Activated naive CD4-positive, alpha-beta T cell treated with anti-CD3 and anti-CD28 coated beads for 36 hours (primary cell): Measurements from ENCODE around the gene PROM1. TPM values are rescaled to one million over a fixed set of nuclear protein-coding genes. Genes with fewer than 3 reads are reported as not detected.

Experiments used
- CTCF ChIA-PET: fragments of 350-600 bp; sonication (Branson Sonifier 250); formaldehyde crosslinking; loops from one replicate; lab custom pipeline; 2021; ENCODE audit warnings: antibody characterized with exemption; lab: Charles Lee
- DNase-seq: peaks from one replicate; pipeline ENCODE4 v3.0.0-alpha.2; 2020
- H3K27ac Mint-ChIP-seq: one replicate; pipeline ENCODE4 v1.8.0; 2021; ENCODE audit warnings: mild to moderate bottlenecking, mixed read lengths
- H3K27me3 Mint-ChIP-seq: one replicate; pipeline ENCODE4 v1.8.0; 2021; ENCODE audit warnings: low read depth, mixed read lengths
- H3K36me3 Mint-ChIP-seq: one replicate; pipeline ENCODE4 v1.8.0; 2021; ENCODE audit warnings: low read depth, mixed read lengths
- H3K4me1 Mint-ChIP-seq: one replicate; pipeline ENCODE4 v1.8.0; 2021; ENCODE audit warnings: low read depth, mixed read lengths
- H3K4me3 Mint-ChIP-seq: one replicate; pipeline ENCODE4 v1.8.0; 2021; ENCODE audit warnings: mild to moderate bottlenecking, moderate library complexity, mixed read lengths
- H3K9me3 Mint-ChIP-seq: one replicate; pipeline ENCODE4 v1.8.0; 2021; ENCODE audit warnings: mixed read lengths
- intact Hi-C: fragments of 100-400 bp; cut with micrococcal nuclease; formaldehyde crosslinking; loops from one replicate; pipeline ENCODE4 v1.15.1; 2023
- total RNA-seq, 2 experiments: library from RNA; stranded (reverse); gene quantifications; one replicate each; pipeline ENCODE4 v1.2.3, GENCODE V29; 2021

PROM1 gene
- total RNA-seq, 2 experiments from 2014 or later, result 0.05 to 0.10 TPM

GRCh38 chr4:16077786-16078185 is 6.0 kb downstream of the PROM1 start:
- H3K27ac Mint-ChIP-seq, result no peak overlapping the region
- H3K4me1 Mint-ChIP-seq, result peaks cover 15% of the 10 kb centered on the region
- no peak for DNase-seq
- CTCF ChIA-PET, result no interaction called here
- H3K36me3 Mint-ChIP-seq, result no peaks in the 10 kb centered on the region
- no peaks in the 10 kb centered on the region for H3K9me3 Mint-ChIP-seq
- H3K4me3 Mint-ChIP-seq, result no peak overlapping the region
- intact Hi-C loops, result no loop called here
- H3K27me3 Mint-ChIP-seq, result peaks cover 53% of the 10 kb centered on the region

DNA sequence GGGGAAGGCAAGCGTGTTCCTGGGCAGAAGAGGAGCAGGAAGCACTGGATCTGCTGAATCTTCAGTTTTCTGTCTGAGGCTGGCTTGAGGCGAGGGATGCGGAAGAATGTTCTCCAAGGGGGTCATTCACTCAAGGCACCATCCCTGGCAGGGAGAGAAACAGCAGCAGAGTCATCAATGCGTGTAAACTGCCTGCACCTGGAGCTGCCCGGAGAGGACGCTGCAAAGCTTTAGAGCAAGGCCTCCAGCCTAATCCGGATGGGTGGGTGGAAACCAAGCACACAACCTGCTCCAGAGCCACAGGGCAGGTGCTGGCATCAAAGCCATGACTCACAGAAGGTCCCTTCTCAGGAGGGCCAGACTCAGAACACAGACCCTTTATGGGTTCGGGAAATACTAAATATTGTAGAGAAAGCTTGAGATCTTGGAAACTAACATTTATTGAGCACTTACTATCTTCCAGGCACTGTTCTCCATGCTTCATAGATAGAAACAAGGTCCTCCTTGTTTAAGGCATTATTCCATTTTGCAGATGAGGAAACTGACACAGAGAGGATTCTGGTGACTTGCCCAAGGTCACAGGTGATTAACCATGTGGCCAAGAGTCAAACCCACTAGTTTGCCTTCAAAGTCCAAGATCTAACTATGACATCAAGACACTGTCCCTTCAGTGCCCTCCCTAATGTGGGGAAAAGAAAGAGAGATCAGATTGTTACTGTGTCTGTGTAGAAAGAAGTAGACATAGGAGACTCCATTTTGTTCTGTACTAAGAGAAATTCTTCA is 7.7 kb downstream of the PROM1 start:
- no peaks in the 10 kb centered on the region for H3K9me3 Mint-ChIP-seq
- H3K27ac Mint-ChIP-seq, result no peak overlapping the region
- H3K27me3 Mint-ChIP-seq, result peaks cover 48% of the 10 kb centered on the region
- DNase-seq, result no peak
- H3K4me3 Mint-ChIP-seq, result no peak overlapping the region
- intact Hi-C loops, result no loop called here
- no peaks in the 10 kb centered on the region for H3K36me3 Mint-ChIP-seq
- CTCF ChIA-PET, result no interaction called here
- peaks cover 8% of the 10 kb centered on the region for H3K4me1 Mint-ChIP-seq

DNA sequence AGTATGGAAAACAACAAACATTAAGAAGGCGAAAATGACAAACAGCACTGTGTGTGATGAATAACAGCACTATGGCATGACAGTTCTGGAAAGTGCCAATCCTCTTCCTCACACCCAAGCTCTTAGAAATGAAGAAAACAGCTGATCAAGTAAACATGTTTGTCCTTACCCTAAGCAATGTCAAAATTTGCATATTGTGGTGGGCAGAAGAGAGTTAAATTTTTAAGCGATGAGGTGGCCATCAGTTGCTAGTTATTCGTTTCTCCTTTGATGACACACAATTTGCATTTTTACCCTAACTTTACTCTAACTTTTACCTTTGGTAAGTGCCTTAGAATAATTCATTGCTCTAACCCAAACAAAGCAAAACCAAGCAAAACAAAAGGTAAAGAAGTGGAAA is 8.8 kb downstream of the PROM1 start:
- intact Hi-C loops, result no loop called here
- Mint-ChIP-seq H3K4me1 (peaks cover 8% of the 10 kb centered on the region), H3K36me3 (no peaks in the 10 kb centered on the region), H3K27me3 (peaks cover 50% of the 10 kb centered on the region), H3K9me3 (no peaks in the 10 kb centered on the region), H3K4me3 (no peak overlapping the region), H3K27ac (no peak overlapping the region)
- CTCF ChIA-PET, result no interaction called here
- DNase-seq, result no peak

DNA sequence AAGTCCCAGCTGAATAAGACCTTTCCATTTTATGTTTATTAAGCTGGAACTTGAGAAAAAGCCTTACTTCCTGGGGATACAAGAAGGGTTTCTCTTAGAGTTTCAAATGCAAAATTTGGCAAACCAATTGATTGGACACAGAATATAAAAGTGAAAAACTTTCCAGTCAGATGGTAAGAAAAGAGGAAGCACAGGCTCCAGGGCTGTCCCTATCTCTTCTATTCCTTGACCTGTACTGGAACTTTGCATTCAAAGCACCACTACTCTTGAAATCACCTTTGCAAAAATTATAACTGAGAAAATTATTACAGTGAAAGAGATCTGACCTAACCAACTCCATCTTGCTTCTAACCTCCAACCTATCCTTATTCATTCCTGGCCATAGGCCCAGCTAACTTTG is 11.7 kb downstream of the PROM1 start:
- H3K4me1 Mint-ChIP-seq, result peaks cover 2% of the 10 kb centered on the region
- no peaks in the 10 kb centered on the region for H3K36me3 Mint-ChIP-seq
- H3K9me3 Mint-ChIP-seq, result no peaks in the 10 kb centered on the region
- no peak overlapping the region for H3K27ac Mint-ChIP-seq
- intact Hi-C loops, result no loop called here
- CTCF ChIA-PET, result no interaction called here
- DNase-seq, result no peak
- no peak overlapping the region for H3K4me3 Mint-ChIP-seq
- peaks cover 29% of the 10 kb centered on the region for H3K27me3 Mint-ChIP-seq

DNA sequence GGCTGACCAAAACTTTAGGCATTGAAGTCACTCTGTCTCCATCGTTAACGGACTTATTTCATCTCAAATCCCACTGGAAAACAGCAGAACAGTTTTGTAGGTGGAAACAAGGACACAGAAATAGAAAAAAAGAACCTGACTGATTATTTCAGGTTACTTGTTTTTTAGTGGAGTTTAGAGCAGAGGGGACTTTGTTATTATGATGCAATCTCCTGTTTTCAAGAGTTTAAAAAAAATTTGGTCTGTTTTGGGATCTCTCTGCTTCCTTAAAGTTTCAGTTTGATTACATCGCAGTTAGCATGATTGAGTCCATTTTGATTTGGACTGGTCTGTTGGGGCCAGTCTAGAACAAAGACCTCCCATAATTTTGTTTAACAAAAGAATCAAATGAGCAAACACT is 13.6 kb downstream of the PROM1 start:
- Mint-ChIP-seq H3K4me1 (peaks cover 2% of the 10 kb centered on the region), H3K27me3 (peaks cover 24% of the 10 kb centered on the region), H3K27ac (no peak overlapping the region), H3K9me3 (no peaks in the 10 kb centered on the region), H3K36me3 (no peaks in the 10 kb centered on the region), H3K4me3 (no peak overlapping the region)
- no peak for DNase-seq
- CTCF ChIA-PET, result interaction anchor here (1.6 kb wide), 1 partner anchor 12 kb away, joined by 3 read pairs; no protein-coding TSS in a partner anchor
- intact Hi-C loops, result no loop called here

- peaks cover 7% of the 10 kb centered on the region for H3K4me1 Mint-ChIP-seq
- CTCF ChIA-PET, result no interaction called here
- no peak for DNase-seq
- H3K4me3 Mint-ChIP-seq, result no peak overlapping the region
- H3K27ac Mint-ChIP-seq, result no peak overlapping the region
- peaks cover 17% of the 10 kb centered on the region for H3K27me3 Mint-ChIP-seq
- intact Hi-C loops, result no loop called here
- H3K36me3 Mint-ChIP-seq, result no peaks in the 10 kb centered on the region
- H3K9me3 Mint-ChIP-seq, result peaks cover 5% of the 10 kb centered on the region
These were observed 16.3 kb downstream of the PROM1 start for GRCh38 chr4:16067515-16067914.

DNA sequence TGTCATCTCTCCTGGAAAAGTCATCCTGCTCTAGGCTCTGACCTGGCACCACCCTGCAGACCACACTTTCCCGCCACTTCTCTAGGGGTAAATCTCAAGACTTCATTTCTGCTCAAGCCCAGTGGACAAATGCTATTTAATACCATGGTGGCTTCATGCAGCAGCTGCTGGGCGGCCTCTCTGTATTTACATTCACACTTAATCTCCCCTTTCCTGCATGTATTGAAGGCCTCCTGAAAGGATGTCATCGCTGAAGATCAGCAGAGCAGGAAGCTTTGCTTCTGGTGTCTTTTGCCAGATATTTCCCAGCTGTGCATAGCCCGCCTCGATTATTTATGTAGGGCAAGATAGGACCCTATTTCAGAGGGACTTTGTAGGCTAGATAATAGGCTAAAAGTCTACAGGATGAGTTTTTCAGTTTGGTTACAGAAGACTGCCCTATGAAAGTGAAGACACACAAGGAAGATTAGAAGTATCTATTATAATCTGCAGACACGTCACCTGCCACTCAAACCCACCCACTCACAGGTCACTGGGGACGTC is 17.2 kb downstream of the PROM1 start:
- no peaks in the 10 kb centered on the region for H3K36me3 Mint-ChIP-seq
- no peak for DNase-seq
- no peak overlapping the region for H3K27ac Mint-ChIP-seq
- H3K27me3 Mint-ChIP-seq, result peaks cover 14% of the 10 kb centered on the region
- CTCF ChIA-PET, result no interaction called here
- peaks cover 5% of the 10 kb centered on the region for H3K9me3 Mint-ChIP-seq
- no peak overlapping the region for H3K4me3 Mint-ChIP-seq
- H3K4me1 Mint-ChIP-seq, result peaks cover 5% of the 10 kb centered on the region
- intact Hi-C loops, result no loop called here

- H3K27ac Mint-ChIP-seq, result no peak overlapping the region
- intact Hi-C loops, result no loop called here
- H3K4me3 Mint-ChIP-seq, result no peak overlapping the region
- peaks cover 5% of the 10 kb centered on the region for H3K27me3 Mint-ChIP-seq
- CTCF ChIA-PET, result interaction anchor here (1.0 kb wide), 1 partner anchor 35 kb away, joined by 3 read pairs; no protein-coding TSS in a partner anchor
- H3K36me3 Mint-ChIP-seq, result no peaks in the 10 kb centered on the region
- DNase-seq, result no peak
- H3K9me3 Mint-ChIP-seq, result peaks cover 5% of the 10 kb centered on the region
- peaks cover 5% of the 10 kb centered on the region for H3K4me1 Mint-ChIP-seq
These were observed 18.8 kb downstream of the PROM1 start for GRCh38 chr4:16065066-16065465.

DNA sequence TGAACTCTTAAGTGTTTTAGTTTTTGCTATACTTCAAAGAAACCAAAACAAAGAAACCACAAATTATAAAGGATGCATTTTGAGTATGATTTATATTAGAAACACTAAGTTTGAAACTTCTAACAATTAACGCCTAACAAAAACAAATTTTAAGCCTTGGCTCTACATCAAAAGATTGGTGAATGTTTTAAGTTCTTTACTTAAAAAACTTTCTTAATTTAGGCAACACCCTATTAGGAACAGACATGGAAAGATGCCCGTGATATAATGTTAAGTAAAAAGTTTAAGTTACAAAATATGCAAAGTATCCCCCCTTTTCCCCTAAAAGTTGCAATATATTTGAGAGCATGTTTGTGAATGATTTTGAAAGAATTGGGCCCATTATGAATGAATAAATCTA is 21.2 kb downstream of the PROM1 start:
- peaks cover 5% of the 10 kb centered on the region for H3K4me1 Mint-ChIP-seq
- no peak overlapping the region for H3K27ac Mint-ChIP-seq
- CTCF ChIA-PET, result no interaction called here
- intact Hi-C loops, result no loop called here
- H3K9me3 Mint-ChIP-seq, result peaks cover 5% of the 10 kb centered on the region
- no peak for DNase-seq
- peaks cover 5% of the 10 kb centered on the region for H3K27me3 Mint-ChIP-seq
- H3K36me3 Mint-ChIP-seq, result no peaks in the 10 kb centered on the region
- no peak overlapping the region for H3K4me3 Mint-ChIP-seq

GRCh38 chr4:16056681-16057385 is 27.0 kb downstream of the PROM1 start:
- Mint-ChIP-seq H3K27me3 (peaks cover 23% of the 10 kb centered on the region), H3K36me3 (no peaks in the 10 kb centered on the region), H3K9me3 (no peaks in the 10 kb centered on the region), H3K4me1 (no peaks in the 10 kb centered on the region), H3K27ac (no peak overlapping the region), H3K4me3 (no peak overlapping the region)
- DNase-seq, result no peak
- intact Hi-C loops, result no loop called here
- CTCF ChIA-PET, result interaction anchor here (1.1 kb wide), 1 partner anchor 149 kb away, joined by 3 read pairs; no protein-coding TSS in a partner anchor

DNA sequence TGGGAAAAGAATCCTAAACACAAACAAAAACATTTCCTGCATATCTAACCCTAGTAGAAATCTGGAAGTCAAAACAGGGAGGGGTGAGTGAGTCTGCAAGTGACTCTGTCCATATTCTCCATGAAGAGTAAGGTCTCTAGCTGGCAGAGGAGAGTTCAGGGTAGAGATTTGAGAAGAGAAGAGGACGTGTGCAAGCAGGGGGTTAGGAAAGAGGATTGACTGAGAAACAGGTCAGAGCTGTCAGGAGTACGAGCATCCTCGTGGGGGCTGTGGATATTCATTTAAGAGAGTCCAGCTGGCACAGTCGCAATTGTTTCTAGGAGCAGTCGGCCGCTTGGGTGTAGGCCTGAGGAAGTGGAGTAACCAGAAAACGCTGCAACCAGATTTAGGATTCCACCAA is 27.9 kb downstream of the PROM1 start:
- CTCF ChIA-PET, result no interaction called here
- no peak overlapping the region for H3K27ac Mint-ChIP-seq
- H3K4me1 Mint-ChIP-seq, result no peaks in the 10 kb centered on the region
- intact Hi-C loops, result no loop called here
- DNase-seq, result no peak
- no peaks in the 10 kb centered on the region for H3K36me3 Mint-ChIP-seq
- no peak overlapping the region for H3K4me3 Mint-ChIP-seq
- peaks cover 20% of the 10 kb centered on the region for H3K27me3 Mint-ChIP-seq
- no peaks in the 10 kb centered on the region for H3K9me3 Mint-ChIP-seq

- CTCF ChIA-PET, result no interaction called here
- no peak overlapping the region for H3K4me3 Mint-ChIP-seq
These were observed 28.4 kb downstream of the PROM1 start for GRCh38 chr4:16055471-16055870.

More at GRCh38 chr4:16055471-16055870, 28.4 kb downstream of the PROM1 start:
- Mint-ChIP-seq H3K36me3 (no peaks in the 10 kb centered on the region), H3K27me3 (peaks cover 20% of the 10 kb centered on the region), H3K4me1 (no peaks in the 10 kb centered on the region), H3K9me3 (no peaks in the 10 kb centered on the region), H3K27ac (no peak overlapping the region)
- intact Hi-C loops, result no loop called here
- no peak for DNase-seq
